Endothelial cell of umbilical vein (primary cell): ENCODE data around the gene ZMIZ2.

Source experiments
- EZH2 ChIP-seq: IDR thresholded peaks from 2 replicates; pipeline ENCODE4 v1.6.1; 2012; ENCODE audit warnings: borderline replicate concordance, low read depth, mild to moderate bottlenecking, moderate library complexity, low read length, inconsistent platforms; ENCODE audit not compliant: severe bottlenecking
- POLR2A ChIP-seq: IDR thresholded peaks from 2 replicates; pipeline ENCODE4 v1.6.1; 2012; ENCODE audit warnings: low read depth, mild to moderate bottlenecking, control low read depth, low read length
- POLR2AphosphoS5 ChIP-seq: IDR thresholded peaks from 2 replicates; pipeline ENCODE4 v1.6.1; 2012; ENCODE audit warnings: low read depth, mild to moderate bottlenecking, control low read depth, low read length, moderate library complexity; ENCODE audit not compliant: insufficient read depth
- TF ChIP-seq, protein P1 (sequence below), 2 donors: IDR thresholded peaks; 1 replicate in 1 of 2; 2 replicates in 1 of 2; pipeline ENCODE4 v1.5.1; 2011; ENCODE audit warnings: low read length in 2 of 2, mild to moderate bottlenecking in 2 of 2, moderate library complexity in 2 of 2, control low read depth in 1 of 2, inconsistent platforms in 1 of 2, low read depth in 1 of 2; ENCODE audit not compliant: insufficient read depth in 1 of 2; ENCODE audit errors: extremely low read depth in 1 of 2
- TF ChIP-seq, protein P2 (sequence below): IDR thresholded peaks from 2 replicates; pipeline ENCODE4 v1.6.1; 2011; ENCODE audit not compliant: insufficient read depth, insufficient read length

DNA sequence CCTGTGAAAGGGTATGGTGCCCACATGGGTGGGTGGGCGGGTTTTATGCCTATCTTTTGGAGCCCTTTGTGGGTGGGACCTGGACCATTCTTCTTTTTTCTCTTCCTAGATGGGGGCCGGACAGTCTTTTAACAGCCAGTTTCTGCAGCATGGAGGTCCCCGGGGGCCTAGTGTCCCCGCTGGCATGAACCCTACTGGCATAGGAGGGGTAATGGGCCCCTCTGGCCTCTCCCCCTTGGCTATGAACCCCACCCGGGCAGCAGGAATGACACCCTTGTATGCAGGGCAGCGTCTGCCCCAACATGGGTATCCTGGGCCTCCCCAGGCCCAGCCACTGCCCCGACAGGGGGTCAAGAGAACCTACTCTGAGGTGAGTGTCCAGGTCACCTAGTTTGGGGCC lies 9.1 kb downstream of the ZMIZ2 start:
- no peak for TF ChIP-seq EZH2
- TF ChIP-seq, protein P1, sequence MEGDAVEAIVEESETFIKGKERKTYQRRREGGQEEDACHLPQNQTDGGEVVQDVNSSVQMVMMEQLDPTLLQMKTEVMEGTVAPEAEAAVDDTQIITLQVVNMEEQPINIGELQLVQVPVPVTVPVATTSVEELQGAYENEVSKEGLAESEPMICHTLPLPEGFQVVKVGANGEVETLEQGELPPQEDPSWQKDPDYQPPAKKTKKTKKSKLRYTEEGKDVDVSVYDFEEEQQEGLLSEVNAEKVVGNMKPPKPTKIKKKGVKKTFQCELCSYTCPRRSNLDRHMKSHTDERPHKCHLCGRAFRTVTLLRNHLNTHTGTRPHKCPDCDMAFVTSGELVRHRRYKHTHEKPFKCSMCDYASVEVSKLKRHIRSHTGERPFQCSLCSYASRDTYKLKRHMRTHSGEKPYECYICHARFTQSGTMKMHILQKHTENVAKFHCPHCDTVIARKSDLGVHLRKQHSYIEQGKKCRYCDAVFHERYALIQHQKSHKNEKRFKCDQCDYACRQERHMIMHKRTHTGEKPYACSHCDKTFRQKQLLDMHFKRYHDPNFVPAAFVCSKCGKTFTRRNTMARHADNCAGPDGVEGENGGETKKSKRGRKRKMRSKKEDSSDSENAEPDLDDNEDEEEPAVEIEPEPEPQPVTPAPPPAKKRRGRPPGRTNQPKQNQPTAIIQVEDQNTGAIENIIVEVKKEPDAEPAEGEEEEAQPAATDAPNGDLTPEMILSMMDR (IDR thresholded peaks at IDR 0.05; ENCODE audit: extremely low read depth in 1 of 2, insufficient read depth in 1 of 2, low read depth in 1 of 2, low read length in 2 of 2) = no peak
- no peak for TF ChIP-seq POLR2AphosphoS5
- no peak for TF ChIP-seq POLR2A
- TF ChIP-seq, protein P2, sequence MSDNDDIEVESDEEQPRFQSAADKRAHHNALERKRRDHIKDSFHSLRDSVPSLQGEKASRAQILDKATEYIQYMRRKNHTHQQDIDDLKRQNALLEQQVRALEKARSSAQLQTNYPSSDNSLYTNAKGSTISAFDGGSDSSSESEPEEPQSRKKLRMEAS = no peak
